ENCODE results near the gene LRRC75A. TPM values are rescaled to one million over a fixed set of nuclear protein-coding genes. Genes with fewer than 3 reads are reported as not detected.

The LRRC75A gene
- total and polyA plus RNA-seq, 2 of the 13 experiments (the other 11 are each of a cell fraction or from before 2014, with no cell fraction given) = 0.03 TPM; not detected in 1

DNA sequence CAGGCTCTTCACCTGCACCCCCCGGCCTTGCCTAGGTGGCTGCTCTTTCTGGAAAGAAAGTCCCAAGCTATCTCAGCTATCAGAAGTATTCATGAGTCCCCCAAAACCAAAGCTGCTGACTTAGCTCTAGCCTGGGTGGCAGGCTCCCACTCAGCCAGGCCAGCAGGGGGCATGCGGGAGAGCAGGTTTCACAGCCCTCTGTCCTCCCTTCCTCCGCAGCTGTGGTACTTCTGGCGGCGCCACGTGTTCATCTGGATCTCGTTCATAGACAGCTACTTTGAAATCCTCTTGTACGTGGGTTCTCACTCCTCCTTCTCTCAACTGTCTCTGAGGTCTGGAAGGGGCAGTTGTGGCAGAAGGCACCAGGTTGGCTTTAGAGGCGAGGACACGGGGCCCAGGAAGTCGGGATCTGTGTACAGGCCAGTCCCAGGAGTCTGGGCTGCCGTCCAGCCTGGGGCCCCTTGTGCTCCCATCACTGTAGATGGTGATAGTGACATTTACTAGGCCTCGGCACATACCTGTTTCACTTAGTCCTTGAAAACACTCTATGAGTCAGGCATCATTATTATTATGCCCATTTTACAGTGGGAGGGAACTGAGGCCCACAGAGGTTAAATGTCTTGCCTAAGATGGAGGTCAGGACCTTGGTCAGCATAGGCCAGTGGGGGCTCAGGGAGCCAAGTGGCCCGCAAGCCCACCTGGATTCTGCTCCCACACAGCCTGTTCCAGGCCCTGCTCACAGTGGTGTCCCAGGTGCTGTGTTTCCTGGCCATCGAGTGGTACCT lies 63.7 kb downstream of the LRRC75A start (continued):
- TF ChIP-seq, protein P1, sequence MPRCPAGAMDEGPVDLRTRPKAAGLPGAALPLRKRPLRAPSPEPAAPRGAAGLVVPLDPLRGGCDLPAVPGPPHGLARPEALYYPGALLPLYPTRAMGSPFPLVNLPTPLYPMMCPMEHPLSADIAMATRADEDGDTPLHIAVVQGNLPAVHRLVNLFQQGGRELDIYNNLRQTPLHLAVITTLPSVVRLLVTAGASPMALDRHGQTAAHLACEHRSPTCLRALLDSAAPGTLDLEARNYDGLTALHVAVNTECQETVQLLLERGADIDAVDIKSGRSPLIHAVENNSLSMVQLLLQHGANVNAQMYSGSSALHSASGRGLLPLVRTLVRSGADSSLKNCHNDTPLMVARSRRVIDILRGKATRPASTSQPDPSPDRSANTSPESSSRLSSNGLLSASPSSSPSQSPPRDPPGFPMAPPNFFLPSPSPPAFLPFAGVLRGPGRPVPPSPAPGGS (CRISPR knock-in tag; IDR thresholded peaks at IDR 0.05) = peak; percentile 23; the same call in 1 of the 2 replicates
- TF ChIP-seq ZNF441 (CRISPR knock-in tag; IDR thresholded peaks at IDR 0.05; ENCODE audit: borderline replicate concordance) (no peak; the same call in 1 of the 2 replicates), ZFP37 (CRISPR knock-in tag; IDR thresholded peaks at IDR 0.05; ENCODE audit: borderline replicate concordance) (no peak), ZFY (CRISPR knock-in tag; IDR thresholded peaks at IDR 0.05) (peak; percentile 71), ZSCAN25 (CRISPR knock-in tag; IDR thresholded peaks at IDR 0.05) (peak; percentile 76; the same call in 1 of the 2 replicates), ZNF879 (CRISPR knock-in tag; IDR thresholded peaks at IDR 0.05) (0 out of 2 replicates have a peak, but pooled peaks have one; percentile 40), ZNF10 (CRISPR knock-in tag; IDR thresholded peaks at IDR 0.05; ENCODE audit: borderline replicate concordance, low read depth) (no peak), MTA3 (CRISPR knock-in tag; IDR thresholded peaks at IDR 0.05) (no peak), EEA1 (CRISPR knock-in tag; IDR thresholded peaks at IDR 0.05; ENCODE audit: borderline replicate concordance) (no peak), ZNF761 (CRISPR knock-in tag; conservative IDR thresholded peaks at IDR 0.05) (0 out of 2 replicates have a peak, but pooled peaks have one; percentile 35), PHF21A (CRISPR knock-in tag; IDR thresholded peaks at IDR 0.05) (peak; percentile 31; the same call in 1 of the 2 replicates), RBM22 (optimal IDR thresholded peaks at IDR 0.05; ENCODE audit: low read length) (no peak), MYNN (CRISPR knock-in tag; IDR thresholded peaks at IDR 0.05; ENCODE audit: low read depth) (no peak), MZF1 (CRISPR knock-in tag; IDR thresholded peaks at IDR 0.05; ENCODE audit: borderline replicate concordance) (no peak), RBAK (CRISPR knock-in tag; IDR thresholded peaks at IDR 0.05) (no peak), HNF4G (IDR thresholded peaks at IDR 0.05; ENCODE audit: borderline replicate concordance, low read depth, low read length) (no peak), HNF4G (CRISPR knock-in tag; IDR thresholded peaks at IDR 0.05; ENCODE audit: borderline replicate concordance, low read depth) (0 out of 2 replicates have a peak, but pooled peaks have one; percentile 18)
- TF ChIP-seq, protein P2, sequence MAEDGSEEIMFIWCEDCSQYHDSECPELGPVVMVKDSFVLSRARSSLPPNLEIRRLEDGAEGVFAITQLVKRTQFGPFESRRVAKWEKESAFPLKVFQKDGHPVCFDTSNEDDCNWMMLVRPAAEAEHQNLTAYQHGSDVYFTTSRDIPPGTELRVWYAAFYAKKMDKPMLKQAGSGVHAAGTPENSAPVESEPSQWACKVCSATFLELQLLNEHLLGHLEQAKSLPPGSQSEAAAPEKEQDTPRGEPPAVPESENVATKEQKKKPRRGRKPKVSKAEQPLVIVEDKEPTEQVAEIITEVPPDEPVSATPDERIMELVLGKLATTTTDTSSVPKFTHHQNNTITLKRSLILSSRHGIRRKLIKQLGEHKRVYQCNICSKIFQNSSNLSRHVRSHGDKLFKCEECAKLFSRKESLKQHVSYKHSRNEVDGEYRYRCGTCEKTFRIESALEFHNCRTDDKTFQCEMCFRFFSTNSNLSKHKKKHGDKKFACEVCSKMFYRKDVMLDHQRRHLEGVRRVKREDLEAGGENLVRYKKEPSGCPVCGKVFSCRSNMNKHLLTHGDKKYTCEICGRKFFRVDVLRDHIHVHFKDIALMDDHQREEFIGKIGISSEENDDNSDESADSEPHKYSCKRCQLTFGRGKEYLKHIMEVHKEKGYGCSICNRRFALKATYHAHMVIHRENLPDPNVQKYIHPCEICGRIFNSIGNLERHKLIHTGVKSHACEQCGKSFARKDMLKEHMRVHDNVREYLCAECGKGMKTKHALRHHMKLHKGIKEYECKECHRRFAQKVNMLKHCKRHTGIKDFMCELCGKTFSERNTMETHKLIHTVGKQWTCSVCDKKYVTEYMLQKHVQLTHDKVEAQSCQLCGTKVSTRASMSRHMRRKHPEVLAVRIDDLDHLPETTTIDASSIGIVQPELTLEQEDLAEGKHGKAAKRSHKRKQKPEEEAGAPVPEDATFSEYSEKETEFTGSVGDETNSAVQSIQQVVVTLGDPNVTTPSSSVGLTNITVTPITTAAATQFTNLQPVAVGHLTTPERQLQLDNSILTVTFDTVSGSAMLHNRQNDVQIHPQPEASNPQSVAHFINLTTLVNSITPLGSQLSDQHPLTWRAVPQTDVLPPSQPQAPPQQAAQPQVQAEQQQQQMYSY (CRISPR knock-in tag; IDR thresholded peaks at IDR 0.05) = no peak
- TF ChIP-seq, protein P3, sequence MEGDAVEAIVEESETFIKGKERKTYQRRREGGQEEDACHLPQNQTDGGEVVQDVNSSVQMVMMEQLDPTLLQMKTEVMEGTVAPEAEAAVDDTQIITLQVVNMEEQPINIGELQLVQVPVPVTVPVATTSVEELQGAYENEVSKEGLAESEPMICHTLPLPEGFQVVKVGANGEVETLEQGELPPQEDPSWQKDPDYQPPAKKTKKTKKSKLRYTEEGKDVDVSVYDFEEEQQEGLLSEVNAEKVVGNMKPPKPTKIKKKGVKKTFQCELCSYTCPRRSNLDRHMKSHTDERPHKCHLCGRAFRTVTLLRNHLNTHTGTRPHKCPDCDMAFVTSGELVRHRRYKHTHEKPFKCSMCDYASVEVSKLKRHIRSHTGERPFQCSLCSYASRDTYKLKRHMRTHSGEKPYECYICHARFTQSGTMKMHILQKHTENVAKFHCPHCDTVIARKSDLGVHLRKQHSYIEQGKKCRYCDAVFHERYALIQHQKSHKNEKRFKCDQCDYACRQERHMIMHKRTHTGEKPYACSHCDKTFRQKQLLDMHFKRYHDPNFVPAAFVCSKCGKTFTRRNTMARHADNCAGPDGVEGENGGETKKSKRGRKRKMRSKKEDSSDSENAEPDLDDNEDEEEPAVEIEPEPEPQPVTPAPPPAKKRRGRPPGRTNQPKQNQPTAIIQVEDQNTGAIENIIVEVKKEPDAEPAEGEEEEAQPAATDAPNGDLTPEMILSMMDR (CRISPR knock-in tag; IDR thresholded peaks at IDR 0.05) = peak; percentile 88
- TF ChIP-seq, protein P4, sequence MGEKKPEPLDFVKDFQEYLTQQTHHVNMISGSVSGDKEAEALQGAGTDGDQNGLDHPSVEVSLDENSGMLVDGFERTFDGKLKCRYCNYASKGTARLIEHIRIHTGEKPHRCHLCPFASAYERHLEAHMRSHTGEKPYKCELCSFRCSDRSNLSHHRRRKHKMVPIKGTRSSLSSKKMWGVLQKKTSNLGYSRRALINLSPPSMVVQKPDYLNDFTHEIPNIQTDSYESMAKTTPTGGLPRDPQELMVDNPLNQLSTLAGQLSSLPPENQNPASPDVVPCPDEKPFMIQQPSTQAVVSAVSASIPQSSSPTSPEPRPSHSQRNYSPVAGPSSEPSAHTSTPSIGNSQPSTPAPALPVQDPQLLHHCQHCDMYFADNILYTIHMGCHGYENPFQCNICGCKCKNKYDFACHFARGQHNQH (CRISPR knock-in tag; IDR thresholded peaks at IDR 0.05) = peak; percentile 37; the same call in 1 of the 2 replicates
- TF ChIP-seq, protein P5, sequence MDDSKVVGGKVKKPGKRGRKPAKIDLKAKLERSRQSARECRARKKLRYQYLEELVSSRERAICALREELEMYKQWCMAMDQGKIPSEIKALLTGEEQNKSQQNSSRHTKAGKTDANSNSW (CRISPR knock-in tag; IDR thresholded peaks at IDR 0.05; ENCODE audit: borderline replicate concordance) = no peak
